ENCODE data around the gene EMP2.

EMP2 gene

DNA sequence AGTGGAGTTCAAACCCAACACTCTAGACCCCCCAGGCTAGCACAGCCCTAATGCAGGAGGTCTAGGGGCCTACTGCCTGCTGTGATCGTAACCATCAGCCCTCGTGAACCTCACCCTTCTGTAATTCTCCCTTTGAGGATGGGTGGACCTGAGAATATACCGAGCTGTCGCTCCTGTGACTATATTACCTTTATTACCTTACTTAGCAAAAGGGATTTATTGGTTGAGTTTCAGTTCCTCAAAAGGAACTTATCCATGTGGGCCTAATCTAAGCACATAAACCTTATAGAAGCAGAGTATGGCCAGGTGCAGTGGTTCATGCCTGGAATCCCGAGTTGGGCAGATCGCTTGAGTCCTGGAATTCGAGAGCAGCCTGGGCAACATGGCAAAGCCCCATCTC lies 19.2 kb upstream of the EMP2 start:
- no peak overlapping the region for H3K4me3 ChIP-seq (ENCODE audit: low read depth, low read length)
- DNase-seq (ENCODE audit: low read depth): no peak
- TF ChIP-seq, protein P1, sequence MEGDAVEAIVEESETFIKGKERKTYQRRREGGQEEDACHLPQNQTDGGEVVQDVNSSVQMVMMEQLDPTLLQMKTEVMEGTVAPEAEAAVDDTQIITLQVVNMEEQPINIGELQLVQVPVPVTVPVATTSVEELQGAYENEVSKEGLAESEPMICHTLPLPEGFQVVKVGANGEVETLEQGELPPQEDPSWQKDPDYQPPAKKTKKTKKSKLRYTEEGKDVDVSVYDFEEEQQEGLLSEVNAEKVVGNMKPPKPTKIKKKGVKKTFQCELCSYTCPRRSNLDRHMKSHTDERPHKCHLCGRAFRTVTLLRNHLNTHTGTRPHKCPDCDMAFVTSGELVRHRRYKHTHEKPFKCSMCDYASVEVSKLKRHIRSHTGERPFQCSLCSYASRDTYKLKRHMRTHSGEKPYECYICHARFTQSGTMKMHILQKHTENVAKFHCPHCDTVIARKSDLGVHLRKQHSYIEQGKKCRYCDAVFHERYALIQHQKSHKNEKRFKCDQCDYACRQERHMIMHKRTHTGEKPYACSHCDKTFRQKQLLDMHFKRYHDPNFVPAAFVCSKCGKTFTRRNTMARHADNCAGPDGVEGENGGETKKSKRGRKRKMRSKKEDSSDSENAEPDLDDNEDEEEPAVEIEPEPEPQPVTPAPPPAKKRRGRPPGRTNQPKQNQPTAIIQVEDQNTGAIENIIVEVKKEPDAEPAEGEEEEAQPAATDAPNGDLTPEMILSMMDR (conservative IDR thresholded peaks at IDR 0.05; ENCODE audit: low read depth, low read length): no peak

DNA sequence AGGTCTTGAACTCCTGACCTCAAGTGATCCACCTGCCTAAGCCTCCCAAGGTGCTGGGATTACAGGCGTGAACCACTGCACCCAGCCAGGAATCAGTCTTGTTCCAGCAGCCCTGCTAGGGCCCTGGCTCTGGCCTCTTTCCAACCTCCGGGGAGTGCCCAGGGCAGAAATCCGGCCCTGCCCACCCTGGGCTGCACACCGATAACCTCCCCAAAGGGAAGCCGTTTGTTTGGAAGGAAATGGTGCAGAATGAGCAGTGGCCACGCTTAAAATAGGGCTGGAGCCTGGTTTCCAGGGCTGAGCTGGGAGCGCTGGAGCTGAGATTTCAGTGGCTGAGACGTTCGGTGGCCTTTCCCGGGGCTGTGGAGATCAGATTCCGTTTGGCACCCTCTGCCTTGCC lies 17.8 kb upstream of the EMP2 start:
- TF ChIP-seq, protein P1 (conservative IDR thresholded peaks at IDR 0.05; ENCODE audit: low read depth, low read length): no peak
- no peak overlapping the region for H3K4me3 ChIP-seq (ENCODE audit: low read depth, low read length)
- no peak for DNase-seq (ENCODE audit: low read depth)

DNA sequence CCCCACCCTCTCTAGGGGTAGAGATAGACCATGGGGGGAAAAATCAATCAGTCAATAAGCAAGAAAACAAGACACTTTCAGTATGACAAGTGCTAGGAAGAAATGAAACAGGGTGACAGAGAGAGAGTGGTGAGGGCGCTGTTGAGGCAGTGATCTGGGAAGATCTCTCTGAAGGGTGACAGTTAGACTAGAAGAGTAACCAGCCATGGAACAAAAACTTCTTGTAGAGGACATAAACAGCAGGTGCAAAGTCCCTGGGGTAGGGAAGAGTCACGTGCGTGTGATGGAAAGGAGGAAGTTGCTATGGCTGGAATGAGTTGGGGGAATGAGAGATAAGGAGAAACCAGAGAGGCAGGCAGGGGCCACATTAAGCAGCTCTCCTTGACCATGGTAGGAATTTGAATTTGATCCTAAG lies 16.8 kb upstream of the EMP2 start:
- DNase-seq (ENCODE audit: low read depth): no peak
- no peak overlapping the region for H3K4me3 ChIP-seq (ENCODE audit: low read depth, low read length)
- TF ChIP-seq, protein P1 (conservative IDR thresholded peaks at IDR 0.05; ENCODE audit: low read depth, low read length): no peak

DNA sequence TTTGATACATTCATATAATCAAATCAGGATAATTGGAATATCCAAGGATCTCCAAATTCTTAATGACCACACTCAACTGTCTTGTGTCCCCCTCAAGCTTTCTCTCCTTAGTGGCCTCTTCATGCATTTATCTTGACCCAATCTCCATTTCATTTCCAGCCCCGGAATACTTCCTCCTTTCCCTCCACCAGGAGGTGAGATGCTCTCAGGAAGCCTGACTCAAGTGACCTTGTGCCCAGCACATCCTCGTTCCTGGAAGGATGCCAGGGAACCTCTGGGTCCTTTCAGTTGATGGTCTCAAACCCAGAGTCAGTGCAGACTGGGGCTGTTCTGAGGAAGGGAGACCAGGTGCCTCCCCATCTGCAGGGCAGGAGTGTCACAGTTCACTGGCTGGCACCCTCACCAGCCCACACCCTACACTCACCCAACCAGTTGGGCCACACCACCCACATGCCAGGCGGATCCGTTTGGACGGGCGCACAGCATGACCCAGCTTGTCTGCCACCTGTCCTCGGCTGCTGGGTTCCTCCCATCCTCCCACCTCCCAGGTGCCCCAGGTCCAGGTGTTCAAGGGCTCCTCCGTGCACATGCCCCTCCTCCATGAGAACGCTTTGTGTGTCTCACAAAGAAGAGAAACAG lies 14.0 kb upstream of the EMP2 start:
- DNase-seq (ENCODE audit: low read depth): no peak
- TF ChIP-seq, protein P1 (conservative IDR thresholded peaks at IDR 0.05; ENCODE audit: low read depth, low read length): no peak
- no peak overlapping the region for H3K4me3 ChIP-seq (ENCODE audit: low read depth, low read length)

DNA sequence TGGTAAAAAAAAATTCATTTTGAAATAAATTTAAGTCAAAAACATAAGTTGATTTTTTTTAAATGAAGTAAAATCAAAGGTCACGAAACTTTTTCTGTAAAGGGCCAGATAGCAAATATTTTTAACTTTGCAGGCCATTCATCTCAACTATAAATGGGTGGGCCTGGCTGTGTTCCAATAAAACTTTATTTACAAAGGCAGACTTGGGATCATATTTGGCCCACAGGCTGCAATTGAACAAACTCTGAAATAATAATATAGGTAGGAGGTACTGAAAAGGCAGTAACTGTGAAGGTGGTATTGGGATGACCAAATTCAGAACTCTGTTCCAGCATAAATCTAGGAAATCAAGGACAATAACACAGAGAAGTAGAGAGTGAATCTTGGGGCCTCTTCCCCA lies 12.2 kb upstream of the EMP2 start:
- no peak overlapping the region for H3K4me3 ChIP-seq (ENCODE audit: low read depth, low read length)
- TF ChIP-seq, protein P1 (conservative IDR thresholded peaks at IDR 0.05; ENCODE audit: low read depth, low read length): no peak
- no peak for DNase-seq (ENCODE audit: low read depth)

DNA sequence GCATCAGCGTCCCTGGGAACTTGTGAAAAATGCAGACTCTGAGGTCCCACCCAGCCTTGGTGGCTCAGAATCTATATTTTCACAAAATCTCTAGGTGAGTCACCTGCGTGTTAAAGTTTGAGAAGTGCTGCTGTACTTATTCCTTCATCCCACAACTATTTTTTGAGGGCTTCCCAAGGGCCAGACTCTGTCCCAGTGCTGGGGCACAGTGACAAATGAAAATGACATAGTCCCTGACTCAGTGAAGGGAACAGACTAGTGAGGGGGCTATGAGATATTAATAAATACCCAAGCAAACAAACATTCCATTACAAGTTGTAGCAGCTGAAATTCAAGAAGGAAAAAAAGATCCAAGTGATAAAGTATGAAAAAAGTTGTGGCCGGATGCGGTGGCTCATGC lies 9.9 kb upstream of the EMP2 start:
- no peak for DNase-seq (ENCODE audit: low read depth)
- TF ChIP-seq, protein P1 (conservative IDR thresholded peaks at IDR 0.05; ENCODE audit: low read depth, low read length): no peak
- H3K4me3 ChIP-seq (ENCODE audit: low read depth, low read length): no peak overlapping the region

DNA sequence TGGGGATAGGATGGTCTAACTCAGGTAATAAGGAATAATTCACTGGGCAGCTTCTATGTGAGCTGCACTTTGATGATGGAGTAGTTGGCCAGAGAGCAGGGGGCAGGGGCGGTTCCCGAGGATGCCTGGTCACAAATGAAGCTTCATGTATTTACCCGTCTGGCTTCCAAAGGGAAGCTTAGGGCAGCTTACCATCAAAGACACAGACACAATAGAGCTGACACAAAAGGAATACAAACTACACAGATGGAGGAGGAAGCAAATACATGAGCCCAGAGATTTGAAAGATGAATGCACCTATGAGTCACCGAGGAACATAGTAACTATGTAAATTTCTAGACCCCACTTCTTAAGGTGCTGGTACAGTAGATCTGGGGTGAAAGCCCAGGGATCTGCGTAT lies 8.7 kb upstream of the EMP2 start:
- TF ChIP-seq, protein P1 (conservative IDR thresholded peaks at IDR 0.05; ENCODE audit: low read depth, low read length): no peak
- no peak for DNase-seq (ENCODE audit: low read depth)
- no peak overlapping the region for H3K4me3 ChIP-seq (ENCODE audit: low read depth, low read length)

All from choroid plexus epithelial cell (primary cell).